ENCODE measurements around the gene PPRC1. TPM values are rescaled to one million over a fixed set of nuclear protein-coding genes. Genes with fewer than 3 reads are reported as not detected.
A peak's percentile ranks its signal among the peaks of the same experiment; 100 is the strongest.

The PPRC1 gene
- total RNA-seq, 1 donor from 2014 or later: 12.1 TPM

DNA sequence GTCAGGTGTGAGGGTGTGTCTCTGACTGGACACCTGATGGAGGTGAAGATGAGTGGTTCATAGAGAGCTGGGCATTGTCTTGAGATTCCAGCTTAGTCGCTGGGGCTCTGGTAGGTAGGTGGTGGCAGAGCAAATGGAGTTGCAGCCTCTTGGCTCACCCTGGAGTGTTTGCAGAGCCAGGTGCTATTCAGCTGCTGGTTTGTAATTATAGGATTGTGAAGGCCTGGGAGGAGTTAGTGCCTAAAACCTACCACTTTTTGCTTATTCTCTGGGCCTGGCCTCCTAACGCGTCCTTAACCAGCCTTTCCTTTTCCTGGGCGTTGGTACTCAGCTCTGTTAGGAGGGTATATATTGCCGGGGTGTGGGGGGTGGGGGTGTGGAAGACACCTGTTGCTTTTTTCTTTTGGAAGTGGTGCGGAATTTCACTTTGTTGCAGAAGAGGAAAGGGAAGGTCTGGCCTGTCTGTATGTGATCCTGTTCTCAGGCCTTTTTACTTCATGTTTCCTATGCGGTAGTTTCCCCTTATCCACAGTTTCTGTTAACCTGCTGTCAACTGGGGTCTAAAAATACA, 3.2 kb downstream of the PPRC1 start:
- H3K27ac ChIP-seq (replicated peaks): peak overlapping the region; percentile 59
- peaks cover 62% of the 10 kb centered on the region for H3K4me1 ChIP-seq
- TF ChIP-seq, protein P1, sequence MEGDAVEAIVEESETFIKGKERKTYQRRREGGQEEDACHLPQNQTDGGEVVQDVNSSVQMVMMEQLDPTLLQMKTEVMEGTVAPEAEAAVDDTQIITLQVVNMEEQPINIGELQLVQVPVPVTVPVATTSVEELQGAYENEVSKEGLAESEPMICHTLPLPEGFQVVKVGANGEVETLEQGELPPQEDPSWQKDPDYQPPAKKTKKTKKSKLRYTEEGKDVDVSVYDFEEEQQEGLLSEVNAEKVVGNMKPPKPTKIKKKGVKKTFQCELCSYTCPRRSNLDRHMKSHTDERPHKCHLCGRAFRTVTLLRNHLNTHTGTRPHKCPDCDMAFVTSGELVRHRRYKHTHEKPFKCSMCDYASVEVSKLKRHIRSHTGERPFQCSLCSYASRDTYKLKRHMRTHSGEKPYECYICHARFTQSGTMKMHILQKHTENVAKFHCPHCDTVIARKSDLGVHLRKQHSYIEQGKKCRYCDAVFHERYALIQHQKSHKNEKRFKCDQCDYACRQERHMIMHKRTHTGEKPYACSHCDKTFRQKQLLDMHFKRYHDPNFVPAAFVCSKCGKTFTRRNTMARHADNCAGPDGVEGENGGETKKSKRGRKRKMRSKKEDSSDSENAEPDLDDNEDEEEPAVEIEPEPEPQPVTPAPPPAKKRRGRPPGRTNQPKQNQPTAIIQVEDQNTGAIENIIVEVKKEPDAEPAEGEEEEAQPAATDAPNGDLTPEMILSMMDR (IDR thresholded peaks at IDR 0.05; ENCODE audit: borderline replicate concordance): no peak
- DNase-seq: no peak
- H3K36me3 ChIP-seq: peaks cover 34% of the 10 kb centered on the region
- H3K27me3 ChIP-seq (ENCODE audit: low read depth): no peaks in the 10 kb centered on the region
- H3K9me3 ChIP-seq (replicated peaks): no peaks in the 10 kb centered on the region
- no peak overlapping the region for H3K4me3 ChIP-seq
- intact Hi-C loops (cut with micrococcal nuclease): no loop called here

- Histone ChIP-seq H3K9me3 (replicated peaks) (no peaks in the 10 kb centered on the region), H3K4me3 (no peak overlapping the region), H3K27me3 (ENCODE audit: low read depth) (no peaks in the 10 kb centered on the region), H3K27ac (replicated peaks) (no peak overlapping the region), H3K4me1 (peaks cover 38% of the 10 kb centered on the region), H3K36me3 (peaks cover 65% of the 10 kb centered on the region)
- DNase-seq: no peak
- TF ChIP-seq, protein P1 (IDR thresholded peaks at IDR 0.05; ENCODE audit: borderline replicate concordance): no peak
- intact Hi-C loops (cut with micrococcal nuclease): no loop called here
Observed at GRCh38 chr10:102139281-102140110, 6.7 kb downstream of the PPRC1 start.

DNA sequence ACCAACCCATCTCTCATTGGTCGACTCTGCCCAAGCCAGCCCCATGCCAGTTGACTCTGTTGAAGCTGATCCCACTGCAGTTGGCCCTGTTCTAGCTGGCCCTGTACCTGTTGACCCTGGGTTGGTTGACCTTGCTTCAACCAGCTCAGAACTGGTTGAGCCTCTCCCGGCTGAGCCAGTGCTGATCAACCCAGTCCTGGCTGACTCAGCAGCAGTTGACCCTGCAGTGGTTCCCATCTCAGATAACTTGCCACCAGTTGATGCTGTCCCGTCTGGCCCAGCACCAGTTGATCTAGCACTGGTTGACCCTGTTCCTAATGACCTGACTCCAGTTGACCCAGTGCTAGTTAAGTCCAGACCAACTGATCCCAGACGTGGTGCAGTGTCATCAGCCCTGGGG, 7.4 kb downstream of the PPRC1 start:
- intact Hi-C loops (cut with micrococcal nuclease): no loop called here
- Histone ChIP-seq H3K27me3 (ENCODE audit: low read depth) (no peaks in the 10 kb centered on the region), H3K9me3 (replicated peaks) (no peaks in the 10 kb centered on the region), H3K36me3 (peaks cover 72% of the 10 kb centered on the region), H3K27ac (replicated peaks) (no peak overlapping the region), H3K4me3 (no peak overlapping the region), H3K4me1 (peaks cover 31% of the 10 kb centered on the region)
- TF ChIP-seq, protein P1 (IDR thresholded peaks at IDR 0.05; ENCODE audit: borderline replicate concordance): no peak
- no peak for DNase-seq

- intact Hi-C loops (cut with micrococcal nuclease): no loop called here
- Histone ChIP-seq H3K4me1 (peaks cover 23% of the 10 kb centered on the region), H3K27ac (replicated peaks) (no peak overlapping the region), H3K4me3 (no peak overlapping the region), H3K36me3 (peaks cover 76% of the 10 kb centered on the region), H3K9me3 (replicated peaks) (no peaks in the 10 kb centered on the region), H3K27me3 (ENCODE audit: low read depth) (no peaks in the 10 kb centered on the region)
- DNase-seq: no peak
- TF ChIP-seq, protein P1 (IDR thresholded peaks at IDR 0.05; ENCODE audit: borderline replicate concordance): no peak
Observed at GRCh38 chr10:102140913-102141540, 8.2 kb downstream of the PPRC1 start.

DNA sequence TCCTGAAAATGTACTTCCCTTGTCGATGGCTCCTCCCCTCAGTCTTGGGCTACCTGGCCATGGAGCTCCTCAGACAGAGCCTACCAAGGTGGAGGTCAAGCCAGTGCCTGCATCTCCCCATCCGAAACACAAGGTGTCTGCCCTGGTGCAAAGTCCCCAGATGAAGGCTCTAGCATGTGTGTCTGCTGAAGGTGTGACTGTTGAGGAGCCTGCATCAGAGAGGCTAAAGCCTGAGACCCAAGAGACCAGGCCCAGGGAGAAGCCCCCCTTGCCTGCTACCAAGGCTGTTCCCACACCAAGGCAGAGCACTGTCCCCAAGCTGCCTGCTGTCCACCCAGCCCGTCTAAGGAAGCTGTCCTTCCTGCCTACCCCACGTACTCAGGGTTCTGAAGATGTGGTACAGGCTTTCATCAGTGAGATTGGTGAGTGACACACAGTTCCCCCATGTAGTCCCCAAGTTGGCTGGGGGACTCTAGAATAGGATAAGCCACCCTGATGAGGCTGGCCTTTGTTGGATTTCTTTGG, 8.8 kb downstream of the PPRC1 start:
- Histone ChIP-seq H3K4me3 (no peak overlapping the region), H3K36me3 (peaks cover 81% of the 10 kb centered on the region), H3K27me3 (ENCODE audit: low read depth) (no peaks in the 10 kb centered on the region), H3K9me3 (replicated peaks) (no peaks in the 10 kb centered on the region), H3K27ac (replicated peaks) (no peak overlapping the region), H3K4me1 (peaks cover 17% of the 10 kb centered on the region)
- TF ChIP-seq, protein P1 (IDR thresholded peaks at IDR 0.05; ENCODE audit: borderline replicate concordance): no peak
- DNase-seq: no peak
- intact Hi-C loops (cut with micrococcal nuclease): no loop called here

Data from left ventricle myocardium inferior (tissue), 1 donor.